Thoracic aorta (tissue), 2 donors: ENCODE results near the gene TRNAU1AP. TPM values are rescaled to one million over a fixed set of nuclear protein-coding genes. Genes with fewer than 3 reads are reported as not detected.
"Not testable (repeated sequence)": the region's sequence is repeated elsewhere in the genome, so short reads cannot be mapped to it uniquely, and the experiment has no call there.

Experiments used
- ATAC-seq: fragments of 150-250 bp; one replicate; pipeline ENCODE4 v1.8.0; 2017; ENCODE audit warnings: low read depth; ENCODE audit not compliant: insufficient number of reproducible peaks, low FRiP score
- DNase-seq: peaks from one replicate; pipeline ENCODE4 v3.0.0-alpha.2; 2020; ENCODE audit warnings: low spot score
- H3K27ac ChIP-seq, 2 donors: fragments of 200-600 bp; sonication (generic); 1 replicate in 1 of 2; 2 replicates in 1 of 2; pipeline ENCODE4 v1.5.1; 2016; ENCODE audit warnings: mild to moderate bottlenecking in 2 of 2, moderate library complexity in 2 of 2
- H3K27me3 ChIP-seq: fragments of 200-600 bp; sonication (generic); replicated peaks from 2 replicates; pipeline ENCODE4 v1.6.0; 2016; ENCODE audit warnings: mild to moderate bottlenecking; ENCODE audit not compliant: insufficient read depth
- H3K36me3 ChIP-seq: fragments of 200-600 bp; sonication (generic); one replicate; pipeline ENCODE4 v1.5.1; 2016
- H3K4me1 ChIP-seq, 2 donors: fragments of 200-600 bp; sonication (generic); 1 replicate in 1 of 2; 2 replicates in 1 of 2; pipeline versions ENCODE4 v1.5.1 to v1.6.0; 2016; ENCODE audit warnings: low read depth in 2 of 2, mild to moderate bottlenecking in 1 of 2; ENCODE audit not compliant: control insufficient read depth in 1 of 2
- H3K4me3 ChIP-seq: fragments of 200-600 bp; sonication (generic); 2 replicates; pipeline ENCODE4 v1.5.1; 2016; ENCODE audit warnings: mild to moderate bottlenecking
- H3K9me3 ChIP-seq: fragments of 200-600 bp; sonication (generic); 2 replicates; pipeline ENCODE4 v1.5.1; 2016
- CTCF ChIP-seq: fragments of 200-600 bp; sonication (generic); IDR thresholded peaks from one replicate; pipeline ENCODE4 v1.5.1; 2019; ENCODE audit warnings: antibody characterized with exemption
- total RNA-seq, 2 donors: library from RNA; depleted of rRNA; stranded (reverse); fragments of >200 nt; gene quantifications; one replicate each; pipeline versions ENCODE4 v1.1.0 to v1.2.3, GENCODE V29; 2016

The TRNAU1AP gene
- total RNA-seq, 2 donors from 2014 or later = 25.3 to 28.4 TPM

GRCh38 chr1:28581531-28582247 is 28.8 kb downstream of the TRNAU1AP start:
- peak; percentile 84 for ATAC-seq
- Histone ChIP-seq H3K4me1 (peaks cover 15 to 27% of the 10 kb centered on the region in 2 donors), H3K27me3 (no peaks in the 10 kb centered on the region), H3K36me3 (peaks cover 13% of the 10 kb centered on the region), H3K9me3 (no peaks in the 10 kb centered on the region), H3K4me3 (peak overlapping the region; percentile 100), H3K27ac (peak overlapping the region; percentile 82 to 94)
- TF ChIP-seq CTCF = no peak
- peak; percentile 87 for DNase-seq

GRCh38 chr1:28582248-28582615 is 29.3 kb downstream of the TRNAU1AP start:
- peak overlapping the region; percentile 100 for H3K4me3 ChIP-seq
- no peaks in the 10 kb centered on the region for H3K27me3 ChIP-seq
- H3K4me1 ChIP-seq = peaks cover 15 to 27% of the 10 kb centered on the region in 2 donors
- H3K9me3 ChIP-seq = no peaks in the 10 kb centered on the region
- ATAC-seq (no peak), DNase-seq (no peak)
- H3K36me3 ChIP-seq = peaks cover 13% of the 10 kb centered on the region
- H3K27ac ChIP-seq = peak overlapping the region; percentile 82 to 94
- TF ChIP-seq CTCF = no peak

- H3K36me3 ChIP-seq, ATAC-seq, H3K4me1 ChIP-seq, H3K9me3 ChIP-seq, H3K4me3 ChIP-seq, DNase-seq, H3K27ac ChIP-seq, H3K27me3 ChIP-seq: not testable (repeated sequence)
Observed at GRCh38 chr1:28586585-28587391, 33.9 kb downstream of the TRNAU1AP start.

GRCh38 chr1:28591708-28592320 is 38.9 kb downstream of the TRNAU1AP start, which contains the start of gene RAB42:
TSS of gene RAB42 (plus strand) at chr1:28592265. CDS start at chr1:28592512, 247 bp downstream.
- no peak for TF ChIP-seq CTCF
- H3K27ac ChIP-seq = no peak within 1 kb of the TSS

GRCh38 chr1:28592321-28593071 is 39.6 kb downstream of the TRNAU1AP start:
- DNase-seq = no peak
- Histone ChIP-seq H3K4me1 (peaks cover 0 to 13% of the 10 kb centered on the region in 2 donors), H3K4me3 (peak overlapping the region; percentile 76), H3K27me3 (no peaks in the 10 kb centered on the region), H3K27ac (no peak overlapping the region), H3K9me3 (no peaks in the 10 kb centered on the region), H3K36me3 (no peaks in the 10 kb centered on the region)
- TF ChIP-seq CTCF = no peak
- ATAC-seq = peak; percentile 21

More at GRCh38 chr1:28591708-28592320, 38.9 kb downstream of the TRNAU1AP start, which contains the start of gene RAB42:
- H3K36me3 ChIP-seq = no peaks in the 10 kb centered on the region
- H3K4me3 ChIP-seq = peak within 1 kb of the TSS; percentile 76
- H3K27me3 ChIP-seq = no peaks in the 10 kb centered on the region
- DNase-seq (no peak), ATAC-seq (no peak)
- H3K9me3 ChIP-seq = no peaks in the 10 kb centered on the region
- peaks cover 0 to 13% of the 10 kb centered on the region in 2 donors for H3K4me1 ChIP-seq

- not testable (repeated sequence) for H3K27me3 ChIP-seq, H3K36me3 ChIP-seq, H3K9me3 ChIP-seq, H3K27ac ChIP-seq, H3K4me3 ChIP-seq, ATAC-seq, DNase-seq
- peaks cover 0 to 13% of the 10 kb centered on the region in 2 donors for H3K4me1 ChIP-seq
Observed at GRCh38 chr1:28593988-28594356, 41.1 kb downstream of the TRNAU1AP start.

GRCh38 chr1:28594686-28595411 is 42.0 kb downstream of the TRNAU1AP start:
- ATAC-seq, H3K27me3 ChIP-seq, H3K4me3 ChIP-seq, H3K27ac ChIP-seq, DNase-seq, H3K36me3 ChIP-seq, H3K9me3 ChIP-seq: not testable (repeated sequence)
- H3K4me1 ChIP-seq = peaks cover 0 to 13% of the 10 kb centered on the region in 2 donors
